Hindlimb muscle (tissue), 1 donor: ENCODE measurements around the gene CLSTN3. TPM values are rescaled to one million over a fixed set of nuclear protein-coding genes. Genes with fewer than 3 reads are reported as not detected.
A peak's percentile ranks its signal among the peaks of the same experiment; 100 is the strongest.

Source experiments
- DNase-seq: peaks from one replicate; pipeline ENCODE4 v3.0.0-alpha.2; 2013
- polyA plus RNA-seq: library from polyadenylated mRNA; unstranded; fragments of 120-200 nt; gene quantifications from one replicate; pipeline ENCODE4 v1.2.1, GENCODE V29; 2013; ENCODE audit not compliant: insufficient read length

The CLSTN3 gene
- polyA plus RNA-seq, 1 donor: 28.8 TPM

DNA sequence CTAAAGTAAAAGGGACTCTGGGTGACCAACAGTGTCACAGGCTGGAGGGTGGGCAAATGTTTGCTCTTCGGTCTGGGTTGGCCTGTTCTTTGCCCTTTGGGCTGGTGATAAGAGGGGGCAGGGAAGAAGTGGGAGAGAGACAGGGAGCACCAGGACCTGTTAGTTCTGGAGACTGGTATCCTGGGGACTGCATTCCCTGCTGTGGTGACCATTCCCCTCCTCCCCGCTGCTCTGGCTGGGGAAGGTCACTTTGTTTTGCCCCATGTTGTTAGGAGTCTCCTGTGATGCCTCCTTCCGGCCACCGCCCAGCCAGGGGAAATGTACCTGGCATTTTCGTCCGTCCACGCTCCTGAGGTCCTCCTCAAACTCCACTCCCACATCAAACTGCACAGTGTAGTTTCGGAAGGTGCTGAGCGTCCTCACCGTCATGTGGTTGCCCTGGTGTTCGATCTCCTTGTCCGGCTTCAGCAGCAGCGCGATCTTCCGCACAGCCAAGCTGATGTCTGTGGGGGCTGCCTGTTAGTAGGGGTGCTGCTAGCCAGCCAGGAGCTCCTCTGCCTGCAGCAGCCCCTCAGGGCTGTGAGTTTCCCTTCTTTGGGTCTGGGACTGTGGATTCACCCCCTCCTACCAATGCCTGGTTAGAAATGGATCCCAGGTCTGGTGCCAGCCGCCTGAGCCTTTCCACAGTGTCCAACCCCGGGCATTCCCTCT, 2.1 kb upstream of the CLSTN3 start:
- DNase-seq: no peak

DNA sequence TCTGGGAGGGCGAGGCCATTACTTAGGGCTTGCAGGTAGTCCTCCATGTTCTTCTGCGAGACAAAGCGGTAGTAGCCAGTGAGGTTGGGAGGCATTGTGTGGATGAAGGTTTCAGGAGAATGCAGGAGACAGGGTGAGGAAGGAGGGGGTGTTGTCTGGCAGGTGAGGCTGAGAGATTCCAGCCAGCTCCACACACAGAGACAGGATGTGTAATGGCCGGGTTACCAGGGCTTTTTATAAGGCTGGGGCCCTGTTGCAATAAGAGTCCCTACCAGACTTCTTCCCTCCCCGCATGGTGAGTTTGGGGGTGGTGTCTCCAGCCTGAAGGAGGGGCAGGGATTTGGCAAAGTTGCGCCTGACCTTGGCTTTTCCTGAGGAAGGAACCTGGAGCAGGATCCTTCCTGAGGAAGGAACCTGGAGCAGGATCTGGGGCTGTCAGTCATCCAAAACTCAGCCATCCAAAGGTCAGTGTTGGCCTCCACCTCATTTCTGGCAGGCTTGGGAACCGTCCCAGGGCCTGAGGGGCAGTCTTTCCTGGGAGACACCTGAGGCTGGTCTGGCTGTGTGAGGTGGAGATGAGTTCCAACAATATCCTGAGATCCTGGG, 1.4 kb upstream of the CLSTN3 start, which contains the start of gene RBP5:
TSS of gene RBP5 (minus strand) at position 209 of the 606 bp plus-strand sequence. CDS start at position 95, 114 bp downstream.
- DNase-seq: no peak

DNA sequence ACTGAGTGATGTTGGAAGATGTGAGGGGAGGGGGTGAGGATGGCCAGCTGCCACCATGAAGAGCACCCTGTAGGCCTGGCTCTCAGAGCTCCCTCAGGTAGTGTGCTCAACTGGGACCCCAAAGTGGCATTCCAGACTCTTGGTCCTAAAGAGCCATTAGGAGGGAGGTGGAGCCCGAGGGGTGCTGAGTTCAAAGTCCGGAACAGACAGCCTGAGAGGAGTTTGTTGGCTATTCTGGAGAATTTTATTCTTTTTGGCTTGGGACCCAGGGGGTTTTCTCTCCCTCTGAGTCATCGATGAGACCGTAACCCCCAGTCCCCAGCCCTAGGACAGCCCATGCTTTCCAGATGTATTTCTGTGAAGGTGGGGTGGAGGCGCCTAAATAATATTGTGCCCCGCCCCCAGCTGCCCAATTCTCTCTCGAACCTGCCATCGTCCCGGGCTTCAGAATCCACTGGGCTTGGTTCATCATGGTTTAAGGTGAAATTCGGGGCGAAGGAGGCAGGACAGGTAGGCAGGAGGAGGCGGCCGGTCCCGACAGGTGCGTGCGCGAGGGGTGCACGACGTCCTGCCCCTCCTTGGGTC, 792 bp upstream of the CLSTN3 start:
- DNase-seq: no peak

DNA sequence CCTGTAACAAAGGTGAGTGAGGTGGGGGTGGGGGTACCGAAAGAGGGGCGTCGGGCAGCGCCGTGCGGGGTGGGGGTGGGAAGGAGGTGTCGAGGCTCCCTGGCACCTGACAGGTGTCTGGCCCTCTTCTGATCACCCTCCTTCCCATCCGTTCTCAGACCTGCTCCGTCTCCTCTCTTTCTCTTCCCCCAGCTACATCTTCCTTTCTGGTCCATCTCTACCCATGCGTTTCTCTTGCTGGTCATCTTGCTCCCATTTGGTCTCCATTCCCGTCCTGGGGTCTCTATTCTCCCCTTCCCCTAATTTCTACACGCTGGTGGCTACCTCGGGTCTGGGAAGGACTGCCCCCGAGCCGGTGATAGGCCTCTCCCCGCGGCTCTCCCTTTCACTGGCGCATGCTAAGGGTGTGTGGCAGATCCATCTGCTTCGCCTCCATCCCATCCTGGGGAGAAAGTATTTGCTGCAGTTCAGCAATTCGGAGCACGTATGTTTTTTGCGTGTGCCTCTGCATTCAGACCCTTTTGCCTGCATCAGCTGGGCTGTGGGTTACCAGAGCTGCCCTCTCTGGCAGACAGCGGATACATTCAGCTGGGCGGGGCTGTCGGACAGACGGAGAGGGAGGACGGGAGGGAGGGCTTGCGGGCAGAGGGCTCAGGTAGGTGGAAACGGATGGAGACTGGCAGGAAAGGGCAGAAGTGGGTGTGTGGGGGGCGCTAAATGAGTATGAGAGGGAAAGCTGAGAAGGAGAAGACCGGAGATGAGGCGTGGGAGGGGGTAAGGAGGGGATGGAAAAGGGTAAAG, 730 bp downstream of the CLSTN3 start:
- peak; percentile 39 for DNase-seq

GRCh38 chr12:7131502-7131866, 1.3 kb downstream of the CLSTN3 start:
- DNase-seq: no peak

DNA sequence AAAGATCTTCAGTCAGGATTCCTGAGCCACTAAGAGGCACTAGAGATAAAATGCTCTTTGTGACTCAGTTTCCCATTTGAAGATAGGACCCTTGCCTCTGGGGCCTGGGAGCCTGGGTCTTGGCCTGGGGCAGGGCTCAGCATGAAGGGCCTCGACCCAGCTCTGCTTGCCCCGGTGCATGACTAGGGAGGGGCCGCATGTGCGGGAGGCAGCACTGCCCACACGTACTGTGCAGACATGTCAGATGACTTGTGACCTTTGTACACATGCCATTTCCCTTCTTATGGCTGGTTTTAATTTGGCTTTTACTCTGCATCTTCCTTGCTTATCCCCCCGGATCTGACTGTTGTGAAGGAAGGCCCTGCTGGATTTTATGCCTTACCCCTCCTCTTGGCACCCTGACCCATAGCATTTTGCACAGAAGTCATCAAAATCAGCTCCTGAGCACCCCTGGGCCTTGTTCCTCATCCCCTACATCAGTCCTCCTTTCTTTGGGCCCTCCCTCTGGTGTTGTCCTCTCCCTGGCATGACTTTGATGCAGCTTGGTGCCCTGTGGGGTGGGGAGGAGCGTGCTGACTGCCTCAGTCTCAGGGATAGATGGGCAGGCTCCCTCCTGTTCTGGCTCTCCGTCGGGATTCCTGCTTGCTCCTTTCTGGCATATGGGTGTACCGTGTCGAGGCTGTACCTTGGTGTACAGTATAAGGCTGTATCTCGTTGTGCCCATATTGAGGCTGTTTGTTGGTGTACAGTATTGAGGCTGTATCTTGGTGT, 4.4 kb downstream of the CLSTN3 start:
- no peak for DNase-seq

DNA sequence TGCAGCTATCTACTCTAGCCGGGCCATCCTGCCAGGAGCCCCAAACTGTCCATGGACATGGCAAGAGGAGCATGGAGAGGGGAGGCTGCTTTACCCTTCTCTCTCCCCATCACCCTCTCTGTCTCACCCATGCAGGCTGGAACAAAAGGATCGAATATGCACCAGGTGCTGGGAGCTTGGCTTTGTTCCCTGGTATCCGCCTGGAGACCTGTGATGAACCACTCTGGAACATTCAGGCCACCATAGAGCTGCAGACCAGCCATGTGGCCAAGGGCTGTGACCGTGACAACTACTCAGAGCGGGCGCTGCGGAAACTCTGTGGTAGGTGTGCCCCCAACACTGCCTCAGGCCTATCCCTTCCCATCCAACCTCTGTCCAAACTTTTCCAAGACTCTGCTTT, 5.9 kb downstream of the CLSTN3 start:
- no peak for DNase-seq

GRCh38 chr12:7136676-7137075, 6.5 kb downstream of the CLSTN3 start:
- DNase-seq: no peak

DNA sequence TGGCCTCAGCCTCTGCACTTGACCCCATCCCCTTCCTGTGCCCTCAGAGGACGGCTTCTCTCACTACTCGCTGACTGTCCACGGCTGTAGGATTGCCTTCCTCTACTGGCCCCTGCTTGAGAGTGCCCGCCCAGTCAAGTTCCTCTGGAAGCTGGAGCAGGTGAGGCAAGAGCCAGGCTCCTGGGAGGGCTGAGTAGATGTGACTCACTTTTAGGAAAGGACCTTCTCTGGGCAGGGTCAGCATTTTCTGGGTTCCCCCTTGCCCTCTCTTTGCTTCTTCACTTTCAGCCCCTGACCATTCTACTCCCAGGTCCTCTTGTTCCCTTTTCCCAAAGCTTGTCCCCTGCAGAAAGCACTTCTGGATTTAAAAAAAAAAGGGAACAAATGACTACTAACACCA, 7.7 kb downstream of the CLSTN3 start:
- no peak for DNase-seq

DNA sequence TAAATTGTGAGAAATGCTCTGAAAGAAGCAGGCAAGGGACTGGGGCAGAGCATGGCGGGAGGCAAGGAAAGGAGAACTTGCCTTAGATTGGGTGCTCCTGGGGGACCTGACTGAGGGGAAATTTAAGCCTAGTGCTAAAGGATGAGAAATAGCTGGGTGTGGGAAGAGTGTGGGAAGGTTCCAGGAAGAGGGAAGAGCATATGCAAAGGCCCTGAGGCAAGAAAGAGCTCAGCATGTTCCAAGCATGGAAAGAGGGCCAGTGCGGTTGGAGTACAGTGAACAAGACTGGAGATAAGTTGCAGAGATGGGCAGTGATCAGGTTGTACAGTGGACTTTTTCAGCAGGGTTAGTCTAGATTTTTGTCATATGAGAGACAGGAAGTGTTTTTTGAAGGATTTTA, 9.0 kb downstream of the CLSTN3 start:
- DNase-seq: no peak

GRCh38 chr12:7141351-7142005, 11.3 kb downstream of the CLSTN3 start:
- no peak for DNase-seq

- no peak for DNase-seq
Observed at GRCh38 chr12:7142056-7142644, 12.0 kb downstream of the CLSTN3 start.

GRCh38 chr12:7142809-7143465, 12.8 kb downstream of the CLSTN3 start:
- DNase-seq: no peak

GRCh38 chr12:7143564-7143963, 13.4 kb downstream of the CLSTN3 start:
- DNase-seq: no peak

GRCh38 chr12:7144414-7145120, 14.4 kb downstream of the CLSTN3 start:
- DNase-seq: peak; percentile 38

GRCh38 chr12:7145671-7146070, 15.5 kb downstream of the CLSTN3 start:
- no peak for DNase-seq

DNA sequence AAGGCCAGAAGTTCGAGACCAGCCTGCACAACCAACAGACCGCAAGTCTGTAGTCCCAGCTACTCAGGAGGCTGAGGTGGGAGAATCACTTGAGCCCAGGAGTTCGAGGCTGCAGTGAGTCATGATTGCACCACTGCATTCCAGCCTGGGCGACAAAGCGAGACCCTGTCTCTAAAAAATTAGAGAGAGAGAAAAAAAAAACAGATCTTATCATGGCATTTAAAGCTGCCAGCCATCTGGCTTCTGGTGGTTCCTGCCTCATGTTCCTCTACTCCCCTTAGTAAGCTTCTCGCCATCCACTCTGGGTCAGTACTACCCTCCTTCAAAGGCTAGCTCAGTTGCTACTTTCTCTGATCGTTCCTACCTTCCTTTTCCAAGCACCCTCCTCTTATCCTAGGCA, 16.1 kb downstream of the CLSTN3 start:
- DNase-seq: no peak

GRCh38 chr12:7146906-7147305, 16.7 kb downstream of the CLSTN3 start:
- DNase-seq: no peak

GRCh38 chr12:7150356-7150755, 20.2 kb downstream of the CLSTN3 start:
- DNase-seq: no peak

GRCh38 chr12:7150841-7151240, 20.7 kb downstream of the CLSTN3 start:
- no peak for DNase-seq
